PC-9 (cell line): ENCODE results near the gene IGFBP7. TPM values are rescaled to one million over a fixed set of nuclear protein-coding genes. Genes with fewer than 3 reads are reported as not detected.

Experiments
- BruUV-seq: library from RNA; stranded (reverse); fragments of 400-500 nt; replicated peaks from 2 replicates; lab custom pipeline; 2021; lab: Mats Ljungman, UMichigan
- CTCF ChIA-PET: fragments of 300-600 bp; sonication (Branson Sonifier 250); formaldehyde crosslinking; loops from one replicate; lab custom pipeline; 2022; ENCODE audit warnings: antibody characterized with exemption; lab: Charles Lee
- POLR2A ChIA-PET: fragments of 300-600 bp; sonication (Branson Sonifier 250); formaldehyde crosslinking; loops from one replicate; lab custom pipeline; 2022; ENCODE audit warnings: antibody characterized with exemption; ENCODE audit not compliant: unreplicated experiment; lab: Charles Lee
- DNase-seq, 2 experiments: peaks; one replicate each; pipeline versions ENCODE4 v3.0.0 to v3.0.0-alpha.2; 2015 to 2022; ENCODE audit warnings: mixed read lengths in 1 of 2
- H2AFZ ChIP-seq: fragments of 200-600 bp; sonication (generic); 2 replicates; pipeline ENCODE4 v1.8.1; 2017; ENCODE audit warnings: antibody characterized with exemption
- H3F3A ChIP-seq: fragments of 200-600 bp; sonication (generic); 2 replicates; pipeline ENCODE4 v1.8.1; 2017; ENCODE audit warnings: antibody characterized with exemption, mild to moderate bottlenecking, low read depth; ENCODE audit not compliant: insufficient read depth
- H3K27ac ChIP-seq: fragments of 200-600 bp; sonication (generic); 2 replicates; pipeline ENCODE4 v1.6.1; 2016; ENCODE audit warnings: mixed run types
- H3K27me3 ChIP-seq: fragments of 200-600 bp; sonication (generic); 2 replicates; pipeline ENCODE4 v1.6.1; 2016; ENCODE audit warnings: low read depth, mixed run types; ENCODE audit not compliant: insufficient read depth
- H3K36me3 ChIP-seq: fragments of 200-600 bp; sonication (generic); 2 replicates; pipeline ENCODE4 v1.6.1; 2016; ENCODE audit warnings: low read depth, mixed run types
- H3K4me1 ChIP-seq: fragments of 200-600 bp; sonication (generic); replicated peaks from 2 replicates; pipeline ENCODE4 v1.6.1; 2016; ENCODE audit warnings: mixed run types; ENCODE audit not compliant: insufficient read depth
- H3K4me2 ChIP-seq: fragments of 200-600 bp; sonication (generic); 2 replicates; pipeline ENCODE4 v1.6.1; 2017; ENCODE audit warnings: mixed run types
- H3K4me3 ChIP-seq: fragments of 200-600 bp; sonication (generic); 2 replicates; pipeline ENCODE4 v1.6.1; 2016; ENCODE audit warnings: mixed run types
- H3K79me2 ChIP-seq: fragments of 200-600 bp; sonication (generic); 2 replicates; pipeline ENCODE4 v1.6.1; 2017; ENCODE audit warnings: low read depth, mixed run types
- H3K9me2 ChIP-seq: fragments of 200-600 bp; sonication (generic); 2 replicates; pipeline ENCODE4 v1.8.1; 2017; ENCODE audit warnings: mild to moderate bottlenecking; ENCODE audit not compliant: insufficient read depth
- H3K9me3 ChIP-seq: fragments of 200-600 bp; sonication (generic); 2 replicates; pipeline ENCODE4 v1.8.1; 2016; ENCODE audit warnings: low read depth; ENCODE audit not compliant: insufficient read depth
- H4K20me1 ChIP-seq: fragments of 200-600 bp; sonication (generic); 2 replicates; pipeline ENCODE4 v1.8.1; 2017; ENCODE audit not compliant: insufficient read depth
- CTCF ChIP-seq: fragments of 200-600 bp; sonication (generic); conservative IDR thresholded peaks from 2 replicates; pipeline ENCODE4 v1.6.1; 2017; ENCODE audit warnings: mixed run types, antibody characterized with exemption, mild to moderate bottlenecking, moderate library complexity
- EZH2 ChIP-seq: fragments of 200-600 bp; sonication (generic); IDR thresholded peaks from 2 replicates; pipeline ENCODE4 v1.8.0; 2017; ENCODE audit warnings: antibody characterized with exemption, low read depth
- intact Hi-C: fragments of 100-400 bp; cut with micrococcal nuclease; formaldehyde crosslinking; loops from one replicate; pipeline ENCODE4 v1.10.0; 2022; ENCODE audit not compliant: unreplicated experiment
- total RNA-seq: library from RNA; stranded (reverse); gene quantifications from 2 replicates; pipeline ENCODE4 v1.2.3, GENCODE V29; 2021

Gene IGFBP7
- total RNA-seq, 1 experiment from 2014 or later = 127 TPM

- H2AFZ ChIP-seq = no peak overlapping the region
- no peak overlapping the region for H3K4me3 ChIP-seq
- H3K4me1 ChIP-seq = no peaks in the 10 kb centered on the region
- ChIA-PET POLR2A (no interaction called here), CTCF (interaction anchor here (0.6 kb wide), 1 partner anchor 70 kb away, joined by 4 read pairs; no protein-coding TSS in a partner anchor)
- H3K79me2 ChIP-seq = peaks cover 39% of the 10 kb centered on the region
- intact Hi-C loops = no loop called here
- no peak overlapping the region for H3K27ac ChIP-seq
- no peak for DNase-seq
- no peaks in the 10 kb centered on the region for H3K27me3 ChIP-seq
- no peak overlapping the region for H3K4me2 ChIP-seq
- H3K36me3 ChIP-seq = peaks cover 11% of the 10 kb centered on the region
- BruUV-seq = no TSS peak
- H4K20me1 ChIP-seq = peaks cover 14% of the 10 kb centered on the region
- H3K9me2 ChIP-seq = no peaks in the 10 kb centered on the region
- TF ChIP-seq CTCF = no peak
- TF ChIP-seq EZH2 = no peak
- H3F3A ChIP-seq = no peaks in the 10 kb centered on the region
- no peaks in the 10 kb centered on the region for H3K9me3 ChIP-seq
Measured at GRCh38 chr4:56990109-56990905, 119.9 kb downstream of the IGFBP7 start.

GRCh38 chr4:56986952-56987351 is 123.2 kb downstream of the IGFBP7 start:
- Histone ChIP-seq H3K36me3 (peaks cover 4% of the 10 kb centered on the region), H3K27ac (no peak overlapping the region), H3K4me1 (no peaks in the 10 kb centered on the region), H3F3A (no peaks in the 10 kb centered on the region), H3K9me2 (no peaks in the 10 kb centered on the region), H2AFZ (no peak overlapping the region), H3K4me2 (no peak overlapping the region), H3K79me2 (peaks cover 69% of the 10 kb centered on the region), H3K9me3 (no peaks in the 10 kb centered on the region), H3K4me3 (no peak overlapping the region), H3K27me3 (no peaks in the 10 kb centered on the region), H4K20me1 (peaks cover 34% of the 10 kb centered on the region)
- ChIA-PET POLR2A (no interaction called here), CTCF (no interaction called here)
- BruUV-seq = no TSS peak
- intact Hi-C loops = no loop called here
- no peak for DNase-seq
- TF ChIP-seq CTCF = no peak
- no peak for TF ChIP-seq EZH2

GRCh38 chr4:56986192-56986591 is 124.0 kb downstream of the IGFBP7 start:
- intact Hi-C loops = no loop called here
- Histone ChIP-seq H2AFZ (no peak overlapping the region), H3K4me3 (no peak overlapping the region), H4K20me1 (peaks cover 41% of the 10 kb centered on the region), H3F3A (no peaks in the 10 kb centered on the region), H3K4me2 (no peak overlapping the region), H3K9me3 (no peaks in the 10 kb centered on the region), H3K27me3 (no peaks in the 10 kb centered on the region), H3K79me2 (peaks cover 70% of the 10 kb centered on the region), H3K27ac (no peak overlapping the region), H3K36me3 (peaks cover 4% of the 10 kb centered on the region; the same call in 1 of the 2 replicates), H3K9me2 (no peaks in the 10 kb centered on the region), H3K4me1 (0 out of 2 replicates have a peak, but pooled peaks cover 5% of the 10 kb centered on the region)
- TF ChIP-seq CTCF (no peak), EZH2 (no peak)
- ChIA-PET CTCF (no interaction called here), POLR2A (no interaction called here)
- no TSS peak for BruUV-seq
- DNase-seq = no peak
